ENCODE data around the gene SMCO4.
A peak's percentile ranks its signal among the peaks of the same experiment; 100 is the strongest.
"Not testable (repeated sequence)": the region's sequence is repeated elsewhere in the genome, so short reads cannot be mapped to it uniquely, and the experiment has no call there.

The SMCO4 gene, protein sequence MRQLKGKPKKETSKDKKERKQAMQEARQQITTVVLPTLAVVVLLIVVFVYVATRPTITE

DNA sequence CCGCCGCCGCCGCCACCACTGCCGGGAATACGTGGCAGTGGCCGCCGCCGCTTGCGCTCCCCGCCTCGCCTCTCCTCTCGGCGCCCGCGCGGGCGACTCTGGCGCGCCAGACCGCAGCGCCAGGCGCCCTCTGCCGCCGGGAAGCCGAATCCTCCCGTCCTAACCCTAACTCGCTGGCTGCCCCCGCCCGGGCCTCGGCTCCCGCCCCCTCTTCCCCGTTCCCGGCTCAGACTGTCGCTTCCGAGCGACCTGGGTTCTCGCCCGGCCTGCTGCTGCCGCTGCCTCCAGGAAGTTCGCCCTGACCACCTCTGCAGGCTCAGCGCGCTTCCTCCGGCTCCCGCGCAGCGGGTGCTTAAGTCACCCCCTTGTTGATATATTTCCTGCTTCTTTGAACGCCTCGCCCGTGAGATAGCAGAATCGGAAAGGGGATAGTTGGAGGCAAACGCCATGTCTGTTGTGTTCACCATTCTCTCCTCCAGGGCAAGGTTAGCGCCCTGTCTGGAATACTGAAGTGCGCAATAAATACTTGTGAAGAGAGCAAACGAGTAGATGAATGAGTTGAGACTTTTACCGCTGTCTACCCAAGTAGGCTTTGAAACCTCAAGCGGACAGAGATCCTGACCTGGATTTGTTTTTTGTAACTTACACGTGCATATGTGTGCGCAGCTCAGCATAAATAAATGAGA is at the start of gene SMCO4:
Gene SMCO4, minus strand, starts transcription at position 100 of the 686 bp plus-strand sequence. CDS start 64,202 bp downstream, outside the sequence.
- DNase-seq = peak; percentile 67

DNA sequence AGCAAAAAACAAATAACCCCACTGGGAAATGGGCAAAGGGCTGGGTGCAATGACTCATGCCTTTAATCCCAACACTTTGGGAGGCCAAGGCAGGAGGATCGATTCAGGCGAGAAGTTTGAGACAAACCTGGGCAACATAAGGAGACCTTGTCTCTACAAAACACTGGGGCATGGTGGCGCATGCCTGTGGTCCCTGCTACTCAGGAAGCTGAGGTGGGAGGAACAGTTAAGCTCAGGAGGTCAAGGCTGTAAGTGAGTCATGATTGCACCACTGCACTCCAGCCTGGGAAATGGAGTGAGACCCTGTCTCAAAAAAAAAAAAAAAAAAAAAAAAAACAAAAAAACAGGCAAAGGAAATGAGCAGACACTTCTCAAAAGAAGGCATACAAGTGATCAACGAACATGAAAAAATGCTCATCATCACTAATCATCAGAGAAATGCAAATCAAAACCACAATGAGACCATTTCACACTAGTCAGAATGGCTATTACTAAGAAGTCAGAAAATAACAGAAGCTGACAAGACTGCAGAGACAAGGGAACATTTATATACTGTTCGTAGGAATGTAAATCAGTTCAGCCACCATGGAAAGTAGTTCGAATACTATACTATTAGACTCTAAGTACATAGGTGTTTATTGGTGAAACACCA is 48.2 kb upstream of the SMCO4 start:
- DNase-seq = peak; percentile 52

DNA sequence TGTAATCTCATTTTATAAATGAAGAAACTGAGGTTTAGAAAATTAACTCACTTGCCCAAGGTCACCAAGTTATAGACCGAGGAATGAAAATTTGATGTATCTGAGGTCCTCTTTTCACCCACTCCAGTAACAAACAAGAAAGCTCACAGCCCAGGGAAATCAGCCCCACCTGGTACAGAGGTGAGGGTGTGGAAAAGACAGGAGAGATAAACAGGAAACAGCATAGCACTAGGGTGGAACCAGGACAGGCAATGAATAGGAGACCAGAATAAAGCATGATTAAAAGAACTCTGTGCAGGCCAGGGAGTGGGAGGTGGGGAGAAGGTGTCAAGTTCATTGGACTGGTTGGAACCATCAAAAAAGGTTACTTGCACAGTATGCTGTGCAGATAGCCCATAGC is 46.2 kb upstream of the SMCO4 start:
- DNase-seq = no peak

DNA sequence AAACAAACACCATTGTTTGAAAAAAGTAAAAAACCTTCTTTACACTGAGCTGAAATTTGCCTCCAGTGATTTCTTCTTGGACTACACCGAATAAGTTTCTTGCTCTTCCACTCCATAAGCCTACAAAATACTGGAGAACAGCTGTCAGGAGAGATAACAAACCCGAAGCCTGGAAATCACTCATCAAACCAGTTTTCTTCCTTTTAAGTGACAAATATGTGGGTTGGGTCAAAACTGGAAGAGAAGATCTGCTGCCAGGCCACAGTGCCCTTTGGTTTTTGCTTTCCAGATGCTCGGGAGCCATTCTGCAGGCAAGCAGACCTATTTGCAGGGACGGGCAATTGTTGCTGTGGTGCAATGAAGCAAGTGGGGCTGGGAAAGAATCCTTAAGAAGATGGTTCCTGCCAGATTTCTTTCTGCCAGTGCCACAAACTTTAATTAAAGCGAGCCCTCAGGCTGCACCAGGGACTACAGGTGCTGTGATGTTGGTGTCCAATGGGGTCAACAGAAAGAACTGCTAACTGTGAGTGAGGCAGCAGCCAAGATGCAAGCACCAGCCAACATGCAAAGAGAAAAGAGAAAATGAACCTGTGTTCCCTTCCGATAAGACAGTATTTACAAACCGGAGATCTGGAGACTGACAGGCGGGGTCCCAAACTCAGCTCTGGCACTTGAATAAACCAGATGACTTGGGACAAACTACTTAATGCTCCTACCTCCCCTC is 44.8 kb upstream of the SMCO4 start:
- no peak for DNase-seq

DNA sequence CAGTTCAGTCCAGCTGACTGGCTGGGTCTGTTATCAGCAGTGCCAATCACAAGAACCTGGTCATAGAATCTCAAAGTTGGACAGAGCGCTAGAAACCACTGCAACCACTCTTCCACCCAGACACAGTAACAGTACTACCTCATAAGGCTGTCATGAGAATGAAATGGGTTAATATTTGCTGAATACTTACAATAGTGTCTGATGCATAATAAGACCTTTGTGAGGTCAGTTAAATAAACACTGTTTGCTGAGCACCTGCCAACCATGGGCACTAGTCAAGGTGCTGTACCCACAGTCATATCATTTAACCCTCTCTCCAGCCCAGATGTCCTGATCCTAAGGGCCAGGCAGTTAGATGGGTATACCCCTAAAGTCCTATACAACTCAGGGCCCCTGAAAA is 44.2 kb upstream of the SMCO4 start:
- not testable (repeated sequence) for DNase-seq

DNA sequence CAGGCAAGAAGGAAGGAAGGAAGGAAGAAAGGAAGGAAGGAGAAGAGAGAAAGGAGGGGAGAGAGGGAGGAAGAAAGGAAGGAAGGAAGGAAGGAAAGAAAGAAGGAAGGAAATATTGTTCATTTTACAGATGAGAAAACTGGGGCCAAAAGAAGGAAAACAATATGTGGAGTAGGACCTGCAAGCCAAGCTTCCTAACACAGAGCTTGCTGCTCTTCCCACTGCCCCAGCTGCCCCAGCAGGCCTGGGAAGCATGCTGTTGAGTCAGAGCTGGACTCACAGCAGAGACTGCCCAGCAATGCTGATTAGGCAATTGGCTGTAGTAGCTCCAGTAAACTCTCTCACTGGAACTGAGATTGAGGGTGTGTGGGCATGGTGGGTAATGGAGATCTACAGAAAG is 42.6 kb upstream of the SMCO4 start:
- peak; percentile 79 for DNase-seq

DNA sequence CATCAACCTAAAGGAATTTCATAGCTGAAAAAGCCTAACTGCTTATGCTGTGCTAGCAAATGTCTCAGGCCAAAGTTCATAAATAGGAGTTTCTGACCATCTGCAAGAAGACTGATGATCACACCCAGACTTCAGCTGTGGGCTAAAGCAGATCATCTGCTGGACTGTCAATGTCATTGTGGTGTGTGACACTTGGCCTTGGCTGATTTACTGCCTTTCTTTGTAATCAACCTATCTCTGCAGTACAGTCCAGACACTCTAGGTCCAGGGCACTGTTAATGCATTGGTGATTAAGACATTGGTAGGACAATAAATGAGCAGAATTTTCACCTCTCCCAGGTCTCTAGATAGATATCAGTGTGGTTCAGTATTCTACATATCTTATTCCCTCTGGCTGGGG is 40.3 kb upstream of the SMCO4 start:
- no peak for DNase-seq

DNA sequence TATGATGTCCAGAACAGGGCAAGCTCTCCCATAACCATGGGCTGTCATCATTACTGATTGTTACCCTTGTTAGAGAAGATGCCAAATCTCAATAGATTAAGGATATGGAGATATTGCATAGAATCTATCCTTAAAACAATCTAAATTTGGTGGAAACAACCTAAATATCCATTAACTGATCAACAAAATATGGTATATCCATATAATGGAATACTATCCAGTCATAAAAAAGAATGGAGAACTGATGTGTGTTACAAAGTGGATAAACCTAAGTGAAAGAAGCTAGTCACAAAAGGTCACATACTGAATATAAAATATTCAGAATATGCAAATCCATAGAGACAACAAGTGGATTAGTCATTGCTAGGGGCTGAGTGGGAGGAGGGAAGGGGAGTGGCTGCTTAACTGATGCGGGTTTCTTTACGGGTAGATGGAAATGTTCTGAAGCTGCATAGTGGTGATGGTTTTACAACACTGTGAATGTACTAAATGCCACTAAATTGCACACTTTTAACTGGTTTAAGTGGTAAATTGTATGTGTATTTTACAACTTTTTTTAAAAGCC is 36.1 kb upstream of the SMCO4 start:
- DNase-seq = no peak

DNA sequence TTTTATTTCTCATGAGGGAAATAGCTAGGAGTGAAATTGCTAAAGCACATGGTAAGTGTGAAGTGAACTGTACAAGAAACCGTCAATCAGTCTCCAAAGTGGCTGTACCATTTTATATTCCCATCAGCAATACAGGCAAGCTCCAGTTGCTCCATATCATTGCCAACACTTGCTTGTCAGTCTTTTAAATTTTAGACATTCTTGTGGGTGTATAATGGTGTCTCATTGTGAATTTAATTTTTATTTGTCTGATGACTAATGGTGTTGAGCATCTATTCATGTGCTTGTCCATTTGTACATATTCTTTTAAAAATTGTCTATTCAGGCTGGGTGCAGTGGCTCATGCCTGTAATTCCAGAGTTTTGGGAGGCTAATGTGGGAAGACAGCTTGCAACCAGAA is 34.1 kb upstream of the SMCO4 start:
- peak; percentile 51 for DNase-seq

DNA sequence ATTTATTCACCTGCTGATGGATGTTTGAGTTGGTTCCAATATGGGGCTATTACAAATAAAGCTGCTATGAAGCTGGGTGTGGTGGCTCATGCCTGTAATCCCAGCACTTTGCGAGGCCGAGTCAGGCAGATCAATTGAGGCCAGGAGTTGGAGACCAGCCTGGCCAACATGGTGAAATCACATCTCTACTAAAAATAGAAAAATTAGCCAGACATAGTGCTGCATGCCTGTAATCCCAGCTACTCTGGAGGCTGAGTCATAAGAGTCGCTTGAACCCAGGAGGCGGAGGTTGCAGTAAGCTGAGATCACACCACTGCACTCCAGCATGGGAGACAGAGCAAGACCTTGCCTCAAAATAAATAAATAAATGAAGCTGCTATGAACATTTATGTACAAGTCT is 33.7 kb upstream of the SMCO4 start:
- not testable (repeated sequence) for DNase-seq

DNA sequence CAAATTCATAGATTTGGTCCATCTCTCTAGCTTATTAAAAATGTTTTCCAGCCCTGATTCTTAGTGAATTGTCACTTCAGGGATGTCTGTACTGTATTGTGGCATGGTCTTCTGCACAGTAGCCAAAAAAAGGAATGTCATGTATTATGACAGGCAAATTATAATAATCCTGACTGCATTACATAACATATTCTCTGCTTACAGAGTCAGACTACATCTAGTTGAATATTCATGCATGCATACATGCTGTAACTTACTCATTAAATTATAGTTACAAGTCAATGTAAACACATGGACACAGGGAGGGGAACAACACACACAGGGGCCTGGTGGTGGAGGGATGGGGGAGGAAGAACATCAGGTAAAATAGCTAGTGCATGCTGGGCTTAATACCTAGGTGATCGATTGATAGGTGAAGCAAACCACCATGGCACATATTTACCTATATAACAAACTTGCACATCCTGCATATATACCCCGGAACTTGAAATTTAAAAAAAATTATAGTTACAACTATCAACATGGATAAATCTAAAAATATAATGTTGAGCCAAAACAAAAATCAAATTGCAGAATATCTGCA is 31.5 kb upstream of the SMCO4 start:
- DNase-seq = no peak

DNA sequence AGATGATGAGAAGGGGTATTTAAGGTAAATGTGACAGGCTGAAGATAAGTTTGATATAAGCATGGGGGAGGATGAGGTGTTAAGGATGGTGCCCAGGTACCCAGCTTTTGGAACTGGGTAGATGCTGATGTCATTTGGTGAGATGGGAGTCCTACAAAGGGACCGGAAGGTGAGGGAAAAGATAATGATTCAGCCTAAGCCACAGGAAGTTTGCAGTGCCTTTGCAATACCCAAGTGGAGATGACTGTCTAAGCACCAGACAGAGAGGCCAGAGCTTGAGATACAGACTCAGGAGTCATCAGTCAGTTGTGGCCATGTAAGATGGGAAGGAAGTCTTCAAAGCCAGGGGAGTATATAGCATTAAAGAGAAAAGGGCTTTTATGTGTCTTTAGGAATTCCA is 30.0 kb upstream of the SMCO4 start:
- peak; percentile 9 for DNase-seq

DNA sequence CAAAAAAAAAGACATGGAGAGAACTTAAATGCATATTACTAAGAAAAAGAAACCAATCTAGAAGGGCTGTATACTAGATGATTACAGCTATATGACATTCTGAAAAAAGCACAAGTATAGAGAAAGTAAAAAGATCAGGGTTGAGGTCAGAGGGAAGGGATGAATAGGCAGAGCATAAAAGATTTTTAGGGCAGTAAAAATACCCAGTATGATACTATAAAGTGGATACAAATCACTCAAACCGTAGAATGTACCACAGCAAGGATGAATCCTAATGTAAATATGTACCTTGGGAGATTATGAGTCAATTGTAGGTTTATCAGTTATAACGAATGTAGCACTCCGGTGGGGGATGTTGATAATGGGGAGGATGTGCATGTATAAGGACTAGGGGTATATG is 29.4 kb upstream of the SMCO4 start:
- no peak for DNase-seq

DNA sequence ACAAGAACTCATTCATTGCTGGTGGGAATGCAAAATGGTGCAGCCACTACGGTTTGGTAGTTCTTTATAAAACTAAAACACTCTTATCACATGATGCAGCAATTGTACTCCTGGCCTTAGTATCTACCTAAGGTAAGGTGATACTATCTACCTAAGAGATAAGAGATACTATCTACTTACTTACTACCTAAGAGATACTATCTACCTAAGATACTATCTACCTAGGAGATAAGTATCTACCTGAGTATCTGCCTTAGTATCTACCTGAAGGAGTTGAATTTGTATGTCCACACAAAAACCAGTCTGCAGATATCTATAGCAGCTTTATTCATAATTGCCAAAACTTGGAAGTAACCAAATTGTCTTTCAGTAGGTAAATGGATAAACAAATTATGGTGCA is 29.0 kb upstream of the SMCO4 start:
- no peak for DNase-seq

DNA sequence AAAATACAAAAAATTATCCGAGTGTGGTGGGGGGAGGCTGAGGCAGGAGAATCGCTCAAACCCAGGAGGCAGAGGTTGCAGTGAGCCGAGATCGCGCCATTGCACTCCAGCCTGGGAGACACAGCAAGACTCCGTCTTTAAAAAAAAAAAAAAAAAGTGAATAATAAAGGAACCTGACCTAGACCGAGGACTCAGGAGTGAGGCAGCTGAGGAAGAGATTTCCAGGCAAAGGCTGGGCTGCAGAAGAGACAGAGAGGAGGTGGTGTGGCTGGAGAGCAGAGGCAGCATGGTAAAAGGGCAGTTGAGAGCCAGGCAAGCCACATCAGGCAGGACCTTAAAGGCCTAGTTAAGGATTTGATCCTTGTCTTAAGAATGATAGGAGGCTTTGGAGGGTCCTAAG is 28.4 kb upstream of the SMCO4 start:
- DNase-seq = no peak

DNA sequence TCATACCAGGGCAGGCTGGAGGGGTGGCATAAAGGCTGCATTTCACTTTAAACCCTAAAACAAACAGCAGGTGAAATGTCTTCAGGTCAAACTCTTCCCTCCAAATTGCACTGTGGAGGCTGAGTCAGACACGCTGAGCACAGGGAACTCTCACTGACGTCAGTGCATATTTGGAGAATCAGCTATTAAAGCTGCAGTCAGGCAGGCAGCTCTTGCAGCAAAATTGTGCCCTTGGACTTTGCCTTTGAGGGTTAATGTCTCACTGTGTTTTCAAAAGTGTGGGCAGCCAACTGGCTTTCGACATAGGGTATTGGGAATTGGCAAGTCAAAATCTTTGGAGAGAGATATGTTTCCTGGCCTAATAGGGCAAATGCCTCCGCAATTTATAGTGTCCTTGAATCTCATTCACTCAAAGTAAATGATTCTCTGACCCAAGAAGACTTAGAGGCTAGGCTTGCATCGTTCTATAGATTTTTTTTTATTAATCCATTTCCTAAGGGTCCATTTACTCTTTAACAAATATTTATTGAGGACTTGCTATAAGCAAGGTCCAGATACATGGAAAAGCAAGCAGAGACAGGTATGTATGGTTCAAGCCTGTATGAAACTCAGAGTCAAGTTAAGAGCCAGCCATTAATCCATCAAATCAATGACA is 27.7 kb upstream of the SMCO4 start:
- peak; percentile 72 for DNase-seq

DNA sequence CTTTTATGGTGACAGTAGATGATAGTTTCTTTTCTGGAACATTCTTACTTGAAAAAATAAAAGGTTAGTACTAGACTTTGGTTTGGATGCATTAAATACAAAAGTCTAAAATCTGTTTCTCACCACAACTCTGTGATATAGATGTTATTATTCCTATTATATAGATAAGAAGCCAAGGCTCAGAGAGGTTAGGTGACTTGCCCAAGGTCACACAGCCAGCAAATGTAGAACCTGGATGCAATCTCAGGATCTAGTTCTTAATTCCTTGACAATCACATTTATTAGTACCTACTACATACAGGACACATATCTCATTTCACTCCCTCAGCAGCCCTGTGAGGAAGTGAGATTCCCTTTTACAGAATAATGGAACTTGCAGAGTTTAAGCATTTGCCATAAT is 26.3 kb upstream of the SMCO4 start:
- no peak for DNase-seq

DNA sequence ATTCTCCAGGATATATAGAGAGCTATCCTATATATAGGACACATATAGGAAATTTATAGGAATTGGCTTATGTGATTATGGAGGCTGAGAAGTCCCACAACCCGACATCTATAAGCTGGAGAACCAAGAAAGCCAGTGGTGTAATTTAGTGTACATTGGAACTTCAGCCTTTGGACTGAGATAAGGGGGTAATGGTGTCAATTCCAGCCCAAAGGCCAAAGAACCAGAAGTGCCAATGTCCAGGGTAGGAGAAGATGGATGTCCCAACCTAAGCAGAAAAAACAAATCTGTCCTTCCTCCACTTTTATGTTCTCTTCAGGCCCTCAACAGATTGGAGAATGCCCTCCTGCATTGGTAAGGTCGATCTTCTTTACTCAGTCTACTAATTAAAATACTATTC is 25.5 kb upstream of the SMCO4 start:
- no peak for DNase-seq

DNA sequence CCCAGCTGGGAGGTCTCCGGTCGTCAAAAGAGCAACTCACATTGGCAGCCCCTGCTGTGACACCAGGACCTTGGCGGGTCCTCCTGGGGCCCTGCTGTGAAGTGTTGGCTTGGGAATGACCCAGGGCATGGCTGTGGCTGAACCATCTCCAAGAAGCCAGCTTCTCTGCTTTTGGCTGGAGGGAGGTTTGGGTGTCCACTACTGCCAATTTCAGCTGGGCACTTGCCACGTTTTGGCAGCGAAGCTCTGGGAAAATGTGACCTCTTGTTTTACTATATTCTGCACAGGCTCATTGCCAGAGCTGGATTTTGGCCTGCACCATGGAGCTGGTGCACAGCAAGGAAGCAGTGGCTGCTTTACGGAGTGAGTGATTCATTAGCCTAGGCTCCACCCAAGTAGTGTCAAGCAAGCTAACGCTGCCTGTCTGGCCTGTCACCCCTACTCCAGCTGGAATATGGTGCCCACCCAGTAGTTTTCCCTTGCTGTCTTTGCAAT is 24.3 kb upstream of the SMCO4 start:
- no peak for DNase-seq

DNA sequence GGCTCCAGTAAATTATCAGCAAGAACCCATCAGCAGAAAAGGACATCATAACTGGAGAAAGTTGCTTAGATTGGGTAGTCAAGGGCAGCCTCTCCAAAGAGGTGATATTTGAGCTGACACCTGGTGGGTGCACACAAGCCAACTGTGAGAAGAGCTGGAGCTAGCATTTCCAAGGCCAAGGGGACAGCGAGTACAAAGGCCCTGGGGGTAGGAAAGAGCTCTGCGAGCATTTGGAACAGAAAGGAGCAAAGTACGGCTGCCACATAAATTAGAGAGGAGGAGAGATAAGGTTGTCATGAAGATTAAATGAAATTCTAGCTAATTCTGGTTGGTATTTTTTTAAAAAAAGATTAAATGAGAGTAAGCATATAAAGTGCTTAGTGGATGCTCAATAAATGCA is 21.7 kb upstream of the SMCO4 start:
- DNase-seq = no peak

DNA sequence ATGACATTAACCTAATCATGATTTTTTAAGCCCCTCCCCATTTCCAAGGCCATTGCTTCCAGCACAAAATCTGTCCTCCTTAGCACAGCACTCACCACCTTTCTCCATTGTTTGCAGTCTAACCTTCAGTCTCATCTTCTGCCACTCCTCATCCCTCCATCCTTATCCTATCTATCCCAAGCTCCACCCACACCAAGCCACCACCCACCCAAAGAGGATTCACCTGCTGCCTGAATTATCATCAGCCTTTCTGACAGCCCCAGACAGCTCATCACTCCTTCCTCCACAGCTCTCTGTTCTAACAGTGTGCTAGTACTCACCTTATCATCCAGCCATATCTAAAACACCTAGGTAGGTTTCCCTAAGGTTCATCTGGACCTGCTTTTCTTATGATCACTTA is 20.7 kb upstream of the SMCO4 start:
- DNase-seq = no peak

DNA sequence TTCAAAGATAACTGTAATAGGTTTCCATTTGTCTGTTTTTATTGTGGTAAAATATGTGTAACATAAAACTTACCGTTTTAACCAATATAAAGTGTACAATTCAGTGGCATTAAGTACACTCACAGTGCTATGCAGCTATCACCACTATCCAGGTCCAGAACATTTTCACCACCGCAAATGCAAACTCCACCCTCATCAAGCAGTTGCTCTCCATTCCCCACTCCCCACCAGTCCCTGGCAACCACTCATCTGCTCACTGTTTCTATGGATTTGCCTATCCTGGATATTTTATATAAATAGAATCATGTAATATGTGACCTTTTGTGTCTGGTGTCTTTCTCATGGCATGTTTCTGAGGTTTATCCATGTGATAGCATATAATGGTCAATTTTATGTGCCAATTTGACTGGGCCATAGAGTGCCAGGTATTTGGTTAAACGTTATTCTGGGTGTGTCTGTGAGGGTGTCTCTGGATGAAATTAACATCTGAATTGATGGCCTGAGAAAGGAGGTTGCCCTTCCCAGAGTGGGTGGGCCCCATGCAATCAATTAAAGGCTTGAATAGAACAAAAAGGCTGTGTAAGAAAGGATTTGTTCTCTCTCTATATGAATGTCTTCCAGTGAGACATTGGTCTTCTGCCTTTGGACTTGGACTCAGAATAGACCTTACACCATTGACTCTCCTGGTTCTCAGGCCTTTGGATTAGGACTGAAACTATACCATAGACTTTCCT is 17.2 kb upstream of the SMCO4 start:
- no peak for DNase-seq
